ENCODE data around the gene CCDC194. TPM values are rescaled to one million over a fixed set of nuclear protein-coding genes. Genes with fewer than 3 reads are reported as not detected.

Gene CCDC194
- total and polyA plus RNA-seq, 2 of the 13 experiments (the other 11 are each of a cell fraction or from before 2014, with no cell fraction given): 0.13 to 0.21 TPM

DNA sequence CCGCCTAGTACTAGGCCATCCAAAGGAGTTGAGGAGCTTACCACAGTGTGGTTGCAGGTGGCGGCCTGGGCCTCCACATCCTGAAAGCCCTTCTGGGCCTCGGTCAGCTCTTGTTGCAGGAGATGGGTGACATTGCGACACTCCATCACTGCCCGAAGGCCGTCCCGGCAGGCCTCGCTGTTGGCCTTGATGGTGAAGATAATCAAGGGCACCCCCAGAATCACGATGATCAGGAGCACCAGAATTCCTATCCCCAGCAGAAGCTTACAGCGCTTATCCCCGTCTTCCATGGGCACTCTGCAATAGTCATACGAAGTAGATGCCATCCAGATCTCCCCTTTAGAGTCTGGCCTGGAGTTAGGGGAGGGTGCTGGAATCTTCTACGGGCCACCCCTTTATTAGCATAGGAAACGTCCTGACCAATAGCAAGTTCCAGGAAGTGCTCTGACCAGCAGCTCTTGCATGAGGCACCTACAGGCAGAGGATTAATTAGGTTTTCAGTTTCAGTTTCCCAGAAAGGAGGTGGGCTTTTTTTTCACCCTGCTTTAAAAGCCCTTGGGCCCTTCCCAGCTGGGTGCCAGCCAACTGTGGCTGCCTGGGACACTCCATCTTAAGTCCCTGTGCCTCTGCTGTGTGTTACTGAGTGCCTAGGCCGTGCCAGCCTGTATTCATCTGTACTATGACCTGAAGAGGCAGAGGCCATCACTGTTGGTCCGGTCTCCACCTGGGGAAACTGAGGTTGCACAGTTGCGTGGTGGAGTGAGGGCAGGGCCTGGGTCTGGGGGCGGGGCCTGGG, 11.5 kb upstream of the CCDC194 start, which contains the start of gene BST2 (continued):
- peak; percentile 29 for TF ChIP-seq FOXA3 (CRISPR knock-in tag; IDR thresholded peaks at IDR 0.05)
- TF ChIP-seq TP53 (CRISPR knock-in tag; conservative IDR thresholded peaks at IDR 0.05): no peak
- no peak for TF ChIP-seq NR3C1 (CRISPR knock-in tag; IDR thresholded peaks at IDR 0.05)
- no peak for TF ChIP-seq FOSL1 (CRISPR knock-in tag; IDR thresholded peaks at IDR 0.05; ENCODE audit: borderline replicate concordance)
- TF ChIP-seq, protein P1, sequence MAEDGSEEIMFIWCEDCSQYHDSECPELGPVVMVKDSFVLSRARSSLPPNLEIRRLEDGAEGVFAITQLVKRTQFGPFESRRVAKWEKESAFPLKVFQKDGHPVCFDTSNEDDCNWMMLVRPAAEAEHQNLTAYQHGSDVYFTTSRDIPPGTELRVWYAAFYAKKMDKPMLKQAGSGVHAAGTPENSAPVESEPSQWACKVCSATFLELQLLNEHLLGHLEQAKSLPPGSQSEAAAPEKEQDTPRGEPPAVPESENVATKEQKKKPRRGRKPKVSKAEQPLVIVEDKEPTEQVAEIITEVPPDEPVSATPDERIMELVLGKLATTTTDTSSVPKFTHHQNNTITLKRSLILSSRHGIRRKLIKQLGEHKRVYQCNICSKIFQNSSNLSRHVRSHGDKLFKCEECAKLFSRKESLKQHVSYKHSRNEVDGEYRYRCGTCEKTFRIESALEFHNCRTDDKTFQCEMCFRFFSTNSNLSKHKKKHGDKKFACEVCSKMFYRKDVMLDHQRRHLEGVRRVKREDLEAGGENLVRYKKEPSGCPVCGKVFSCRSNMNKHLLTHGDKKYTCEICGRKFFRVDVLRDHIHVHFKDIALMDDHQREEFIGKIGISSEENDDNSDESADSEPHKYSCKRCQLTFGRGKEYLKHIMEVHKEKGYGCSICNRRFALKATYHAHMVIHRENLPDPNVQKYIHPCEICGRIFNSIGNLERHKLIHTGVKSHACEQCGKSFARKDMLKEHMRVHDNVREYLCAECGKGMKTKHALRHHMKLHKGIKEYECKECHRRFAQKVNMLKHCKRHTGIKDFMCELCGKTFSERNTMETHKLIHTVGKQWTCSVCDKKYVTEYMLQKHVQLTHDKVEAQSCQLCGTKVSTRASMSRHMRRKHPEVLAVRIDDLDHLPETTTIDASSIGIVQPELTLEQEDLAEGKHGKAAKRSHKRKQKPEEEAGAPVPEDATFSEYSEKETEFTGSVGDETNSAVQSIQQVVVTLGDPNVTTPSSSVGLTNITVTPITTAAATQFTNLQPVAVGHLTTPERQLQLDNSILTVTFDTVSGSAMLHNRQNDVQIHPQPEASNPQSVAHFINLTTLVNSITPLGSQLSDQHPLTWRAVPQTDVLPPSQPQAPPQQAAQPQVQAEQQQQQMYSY (CRISPR knock-in tag; IDR thresholded peaks at IDR 0.05): no peak
- no peak for TF ChIP-seq ZSCAN31 (CRISPR knock-in tag; IDR thresholded peaks at IDR 0.05; ENCODE audit: low read depth)
- TF ChIP-seq HMGXB3 (CRISPR knock-in tag; IDR thresholded peaks at IDR 0.05; ENCODE audit: borderline replicate concordance): peak; percentile 49; the same call in 1 of the 2 replicates
- TF ChIP-seq PCBP2 (optimal IDR thresholded peaks at IDR 0.05; ENCODE audit: low read depth, low read length, poor library complexity, severe bottlenecking): no peak
- TF ChIP-seq, protein P2, sequence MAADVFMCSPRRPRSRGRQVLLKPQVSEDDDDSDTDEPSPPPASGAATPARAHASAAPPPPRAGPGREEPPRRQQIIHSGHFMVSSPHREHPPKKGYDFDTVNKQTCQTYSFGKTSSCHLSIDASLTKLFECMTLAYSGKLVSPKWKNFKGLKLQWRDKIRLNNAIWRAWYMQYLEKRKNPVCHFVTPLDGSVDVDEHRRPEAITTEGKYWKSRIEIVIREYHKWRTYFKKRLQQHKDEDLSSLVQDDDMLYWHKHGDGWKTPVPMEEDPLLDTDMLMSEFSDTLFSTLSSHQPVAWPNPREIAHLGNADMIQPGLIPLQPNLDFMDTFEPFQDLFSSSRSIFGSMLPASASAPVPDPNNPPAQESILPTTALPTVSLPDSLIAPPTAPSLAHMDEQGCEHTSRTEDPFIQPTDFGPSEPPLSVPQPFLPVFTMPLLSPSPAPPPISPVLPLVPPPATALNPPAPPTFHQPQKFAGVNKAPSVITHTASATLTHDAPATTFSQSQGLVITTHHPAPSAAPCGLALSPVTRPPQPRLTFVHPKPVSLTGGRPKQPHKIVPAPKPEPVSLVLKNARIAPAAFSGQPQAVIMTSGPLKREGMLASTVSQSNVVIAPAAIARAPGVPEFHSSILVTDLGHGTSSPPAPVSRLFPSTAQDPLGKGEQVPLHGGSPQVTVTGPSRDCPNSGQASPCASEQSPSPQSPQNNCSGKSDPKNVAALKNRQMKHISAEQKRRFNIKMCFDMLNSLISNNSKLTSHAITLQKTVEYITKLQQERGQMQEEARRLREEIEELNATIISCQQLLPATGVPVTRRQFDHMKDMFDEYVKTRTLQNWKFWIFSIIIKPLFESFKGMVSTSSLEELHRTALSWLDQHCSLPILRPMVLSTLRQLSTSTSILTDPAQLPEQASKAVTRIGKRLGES (CRISPR knock-in tag; IDR thresholded peaks at IDR 0.05; ENCODE audit: borderline replicate concordance): no peak
- TF ChIP-seq ZBTB21 (CRISPR knock-in tag; IDR thresholded peaks at IDR 0.05): no peak
- no peak for TF ChIP-seq GTF3A (CRISPR knock-in tag; conservative IDR thresholded peaks at IDR 0.05)
- no peak; the same call in 1 of the 2 replicates for TF ChIP-seq ZNF619 (CRISPR knock-in tag; IDR thresholded peaks at IDR 0.05)
- TF ChIP-seq ZNF329 (CRISPR knock-in tag; IDR thresholded peaks at IDR 0.05; ENCODE audit: low read depth): peak; percentile 91
- TF ChIP-seq ZNF207 (IDR thresholded peaks at IDR 0.05; ENCODE audit: borderline replicate concordance): no peak
- TF ChIP-seq POLR2G (IDR thresholded peaks at IDR 0.05; ENCODE audit: low read depth, low read length): peak; percentile 64; the same call in 1 of the 2 replicates
- TF ChIP-seq, protein P3, sequence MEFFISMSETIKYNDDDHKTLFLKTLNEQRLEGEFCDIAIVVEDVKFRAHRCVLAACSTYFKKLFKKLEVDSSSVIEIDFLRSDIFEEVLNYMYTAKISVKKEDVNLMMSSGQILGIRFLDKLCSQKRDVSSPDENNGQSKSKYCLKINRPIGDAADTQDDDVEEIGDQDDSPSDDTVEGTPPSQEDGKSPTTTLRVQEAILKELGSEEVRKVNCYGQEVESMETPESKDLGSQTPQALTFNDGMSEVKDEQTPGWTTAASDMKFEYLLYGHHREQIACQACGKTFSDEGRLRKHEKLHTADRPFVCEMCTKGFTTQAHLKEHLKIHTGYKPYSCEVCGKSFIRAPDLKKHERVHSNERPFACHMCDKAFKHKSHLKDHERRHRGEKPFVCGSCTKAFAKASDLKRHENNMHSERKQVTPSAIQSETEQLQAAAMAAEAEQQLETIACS (CRISPR knock-in tag; IDR thresholded peaks at IDR 0.05): no peak
- no peak for TF ChIP-seq SP140L (CRISPR knock-in tag; IDR thresholded peaks at IDR 0.05; ENCODE audit: borderline replicate concordance)
